Measurements from ENCODE around the gene ABRACL. TPM values are rescaled to one million over a fixed set of nuclear protein-coding genes. Genes with fewer than 3 reads are reported as not detected.

ABRACL gene
- polyA plus RNA-seq, 6 donors from 2014 or later, result 72.3 to 99.0 (median 87.8) TPM

DNA sequence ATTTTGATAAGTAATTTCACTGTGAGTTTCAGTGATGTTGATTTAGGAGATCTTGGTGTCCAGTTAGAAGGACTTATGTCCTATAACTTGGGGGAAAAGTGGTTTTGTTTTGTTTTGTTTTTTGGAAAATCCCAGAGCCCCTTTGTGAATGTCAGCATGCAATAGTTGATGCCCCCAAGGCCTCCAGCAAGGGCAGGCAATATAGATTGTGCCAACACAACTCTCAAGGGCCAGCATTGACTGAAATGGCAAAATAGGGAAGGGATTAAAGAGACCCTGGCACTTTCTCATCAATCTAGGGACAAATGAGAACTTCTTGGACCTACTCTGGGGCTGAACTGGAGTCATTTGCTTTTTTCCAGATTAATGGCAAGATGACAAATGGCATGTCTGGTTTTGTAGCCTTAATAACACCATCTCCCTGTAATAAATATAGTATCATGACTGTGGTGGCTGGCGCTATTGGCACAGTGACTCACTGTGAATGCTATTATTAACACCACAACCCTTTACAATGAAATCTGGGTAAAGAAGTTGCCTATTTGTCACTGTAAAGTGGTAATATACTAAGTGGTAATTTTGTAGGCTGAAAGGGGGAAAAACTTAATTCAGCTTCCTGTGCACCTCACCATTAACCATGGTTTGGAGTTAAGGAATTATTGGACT, 51.8 kb downstream of the ABRACL start:
- H3K4me3 Mint-ChIP-seq, result no peak overlapping the region
- H3K36me3 Mint-ChIP-seq, result no peaks in the 10 kb centered on the region
- peaks cover 0 to 2% (median 0%) of the 10 kb centered on the region in 7 donors for H3K9me3 Mint-ChIP-seq
- no peak overlapping the region for H3K27ac Mint-ChIP-seq
- no peak for DNase-seq
- no peak for ATAC-seq (ENCODE audit: low read depth in 2 of 2)
- H3K4me1 Mint-ChIP-seq, result no peaks in the 10 kb centered on the region
- no peaks in the 10 kb centered on the region for H3K27me3 Mint-ChIP-seq

- Mint-ChIP-seq H3K27ac (no peak overlapping the region), H3K4me1 (peaks cover 0 to 7% (median 0%) of the 10 kb centered on the region in 3 donors), H3K36me3 (no peaks in the 10 kb centered on the region), H3K9me3 (peaks cover 0 to 2% (median 0%) of the 10 kb centered on the region in 7 donors), H3K4me3 (no peak overlapping the region), H3K27me3 (no peaks in the 10 kb centered on the region)
- no peak for ATAC-seq (ENCODE audit: low read depth in 2 of 2)
- DNase-seq, result no peak
Measured at GRCh38 chr6:139081471-139081870, 52.9 kb downstream of the ABRACL start.

GRCh38 chr6:139082370-139082769, 53.8 kb downstream of the ABRACL start:
- DNase-seq, result no peak
- H3K9me3 Mint-ChIP-seq, result peaks cover 0 to 2% (median 0%) of the 10 kb centered on the region in 7 donors
- H3K4me1 Mint-ChIP-seq, result peaks cover 0 to 8% (median 0%) of the 10 kb centered on the region in 3 donors
- H3K4me3 Mint-ChIP-seq, result no peak overlapping the region
- H3K27ac Mint-ChIP-seq, result no peak overlapping the region
- no peak for ATAC-seq (ENCODE audit: low read depth in 2 of 2)
- no peaks in the 10 kb centered on the region for H3K36me3 Mint-ChIP-seq
- no peaks in the 10 kb centered on the region for H3K27me3 Mint-ChIP-seq

- DNase-seq (no peak), ATAC-seq (ENCODE audit: low read depth in 2 of 2) (no peak)
- Mint-ChIP-seq H3K27ac (no peak overlapping the region), H3K4me3 (no peak overlapping the region), H3K27me3 (no peaks in the 10 kb centered on the region), H3K36me3 (no peaks in the 10 kb centered on the region), H3K4me1 (peaks cover 0 to 5% (median 0%) of the 10 kb centered on the region in 3 donors), H3K9me3 (peaks cover 0 to 5% (median 0%) of the 10 kb centered on the region in 7 donors)
Measured at GRCh38 chr6:139091826-139092225, 63.3 kb downstream of the ABRACL start.

Other genes with a start within 250 kb of the ABRACL start
- under 1 TPM in 3 of 6 donors, not detected in 3; 0.08 to 0.11 (median 0.11) TPM for gene ECT2L, start 232.7 kb upstream of the ABRACL start, polyA plus RNA-seq (ENCODE audit: low read depth in 6 of 6)
- 10 to 100 TPM; 17.5 to 28.4 (median 21.7) TPM for gene REPS1, start 40.5 kb upstream of the ABRACL start, polyA plus RNA-seq (ENCODE audit: low read depth in 6 of 6)
- gene HECA, start 106.3 kb downstream of the ABRACL start, polyA plus RNA-seq (ENCODE audit: low read depth in 6 of 6), result 1 to 10 TPM; 4.0 to 6.2 (median 4.6) TPM